Adrenal gland (tissue), 5 donors: ENCODE data around the gene ZNF559.

Experiments
- CTCF ChIP-seq, 6 experiments: fragments of 450-650 bp in 4 of 6; fragments of 200-600 bp in 2 of 6; sonication (generic) in 1 of 6; IDR thresholded peaks; 1 replicate in 5 of 6; 2 replicates in 1 of 6; pipeline versions ENCODE4 v1.5.1 to v1.8.0; 2016 to 2021; ENCODE audit warnings: antibody characterized with exemption in 6 of 6, mild to moderate bottlenecking in 2 of 6, moderate library complexity in 1 of 6
- POLR2A ChIP-seq, 2 donors: fragments of 450-650 bp; IDR thresholded peaks; one replicate each; pipeline ENCODE4 v1.6.1; 2017; ENCODE audit warnings: antibody characterized with exemption in 2 of 2, mild to moderate bottlenecking in 2 of 2, moderate library complexity in 1 of 2
- donor health status: DM: no; HTN: no; CAD: no.

DNA sequence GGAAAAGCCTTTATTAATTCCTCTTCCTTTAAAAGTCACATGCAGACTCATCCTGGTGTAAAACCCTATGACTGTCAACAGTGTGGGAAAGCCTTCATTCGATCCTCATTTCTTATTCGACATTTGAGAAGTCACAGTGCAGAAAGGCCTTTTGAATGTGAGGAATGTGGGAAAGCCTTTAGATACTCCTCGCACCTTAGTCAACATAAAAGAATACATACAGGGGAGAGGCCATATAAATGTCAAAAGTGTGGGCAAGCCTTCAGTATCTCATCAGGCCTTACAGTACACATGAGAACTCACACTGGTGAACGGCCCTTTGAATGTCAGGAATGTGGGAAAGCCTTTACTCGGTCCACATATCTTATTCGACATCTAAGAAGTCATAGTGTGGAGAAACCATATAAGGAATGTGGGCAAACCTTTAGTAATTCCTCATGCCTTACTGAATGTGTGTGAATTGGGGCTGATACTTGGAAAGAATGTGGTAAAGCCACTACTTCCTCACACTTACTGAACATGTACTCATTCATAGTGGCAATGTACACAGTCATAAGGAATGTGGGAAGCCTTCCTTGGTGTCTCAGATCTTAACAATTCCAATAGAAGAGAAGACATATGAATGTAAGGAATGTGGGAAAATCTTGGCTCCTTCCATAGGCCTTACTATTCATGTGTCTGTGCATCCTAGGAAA is 18.8 kb downstream of the ZNF559 start:
- TF ChIP-seq CTCF (IDR thresholded peaks at IDR 0.05) = no peak
- no peak for TF ChIP-seq POLR2A (IDR thresholded peaks at IDR 0.05)
